OCI-M1 (cell line): Measurements from ENCODE around the gene ZNF500.
"Not testable (repeated sequence)": the region's sequence is repeated elsewhere in the genome, so short reads cannot be mapped to it uniquely, and the experiment has no call there.

Source experiments
- DNase-seq: peaks from one replicate; lab custom pipeline; 2025; lab: John Stamatoyannopoulos, UW

ZNF500 gene

GRCh38 chr16:4744555-4745273, 22.2 kb downstream of the ZNF500 start:
- no peak for DNase-seq

GRCh38 chr16:4743226-4743878, 23.6 kb downstream of the ZNF500 start:
- DNase-seq = no peak

- DNase-seq = not testable (repeated sequence)
These were observed 28.6 kb downstream of the ZNF500 start for GRCh38 chr16:4738370-4738769.

GRCh38 chr16:4737545-4737944, 29.4 kb downstream of the ZNF500 start:
- DNase-seq = no peak

GRCh38 chr16:4736546-4736945, 30.4 kb downstream of the ZNF500 start:
- no peak for DNase-seq

- DNase-seq = peak; percentile 87
These were observed 32.0 kb downstream of the ZNF500 start for GRCh38 chr16:4734730-4735535.

GRCh38 chr16:4734063-4734729, 32.8 kb downstream of the ZNF500 start, which contains the start of the genes ANKS3 and DNAAF8:
ANKS3 (minus strand) TSS chr16:4734271; CDS start chr16:4730149, 4,122 bp downstream.
DNAAF8 (plus strand) TSS chr16:4734537; CDS start chr16:4736515, 1,978 bp downstream.
- DNase-seq = peak; percentile 95

GRCh38 chr16:4733747-4734062, 33.3 kb downstream of the ZNF500 start:
- DNase-seq = no peak

GRCh38 chr16:4733211-4733742, 33.7 kb downstream of the ZNF500 start:
- DNase-seq = no peak

- no peak for DNase-seq
These were observed 37.1 kb downstream of the ZNF500 start for GRCh38 chr16:4729876-4730275.

GRCh38 chr16:4728676-4729075, 38.3 kb downstream of the ZNF500 start:
- DNase-seq = no peak

- no peak for DNase-seq
These were observed 40.3 kb downstream of the ZNF500 start for GRCh38 chr16:4726616-4727015.

GRCh38 chr16:4724661-4725270, 42.2 kb downstream of the ZNF500 start:
- no peak for DNase-seq

GRCh38 chr16:4723071-4723767, 43.7 kb downstream of the ZNF500 start:
- DNase-seq = no peak

GRCh38 chr16:4718466-4718865, 48.5 kb downstream of the ZNF500 start:
- DNase-seq = no peak

- no peak for DNase-seq
These were observed 52.0 kb downstream of the ZNF500 start for GRCh38 chr16:4714996-4715395.

- DNase-seq = no peak
These were observed 53.1 kb downstream of the ZNF500 start for GRCh38 chr16:4713663-4714501.

GRCh38 chr16:4709481-4709880, 57.5 kb downstream of the ZNF500 start:
- DNase-seq = no peak

- DNase-seq = no peak
These were observed 60.1 kb downstream of the ZNF500 start for GRCh38 chr16:4706871-4707270.

GRCh38 chr16:4704913-4705312, 62.0 kb downstream of the ZNF500 start:
- no peak for DNase-seq
